Motor neuron (in vitro differentiated cells): ENCODE data around the gene FBXW11. TPM values are rescaled to one million over a fixed set of nuclear protein-coding genes. Genes with fewer than 3 reads are reported as not detected.

Experiments
- ATAC-seq, 8 experiments: fragments of 200-7000 bp; cut with Tn5 transposase; replicated peaks in 6 of 8; 2 replicates each; pipeline ENCODE4 v1.8.0; 2021; ENCODE audit warnings: mild to moderate bottlenecking in 8 of 8, moderate library complexity in 8 of 8
- H3K27ac ChIP-seq, 2 donors: fragments of 250-450 bp; sonication (Bioruptor Pico); 2 replicates each; pipeline ENCODE4 v1.9.0; 2021; ENCODE audit warnings: antibody characterized with exemption in 2 of 2, mild to moderate bottlenecking in 2 of 2, moderate library complexity in 1 of 2
- H3K4me1 ChIP-seq, 2 donors: fragments of 250-450 bp; sonication (Bioruptor Pico); replicated peaks in 1 of 2; 2 replicates each; pipeline ENCODE4 v1.6.1; 2021; ENCODE audit warnings: antibody characterized with exemption in 2 of 2, mild to moderate bottlenecking in 2 of 2, moderate library complexity in 1 of 2
- H3K4me3 ChIP-seq, 5 donors: fragments of 250-450 bp; sonication (Bioruptor Pico); 2 replicates each; pipeline ENCODE4 v1.9.0; 2021; ENCODE audit warnings: antibody characterized with exemption in 5 of 5, mild to moderate bottlenecking in 5 of 5, moderate library complexity in 4 of 5
- WGBS, 10 experiments: fragments of 450-650 bp; shearing (Covaris generic); methylation state at CpG; one replicate each; pipeline ENCODE4 v1.0.0; 2022; 5-methylcytosine and 5-hydroxymethylcytosine counted together
- in situ Hi-C, 9 experiments: fragments of 400-800 bp; cut with MboI; loops; one replicate each; pipeline ENCODE4 v1.15.0; 2021; ENCODE audit warnings: low sequenced_read_pairs in 9 of 9, low pct_unique_long_range_greater_than_20kb in 2 of 9; ENCODE audit not compliant: unreplicated experiment in 9 of 9
- total RNA-seq, 8 experiments: library from RNA; unstranded; fragments of 300-600 nt; gene quantifications; 2 replicates each; pipeline versions ENCODE4 v1.2.3 to v1.2.4, GENCODE V29; 2022

Gene FBXW11
- total RNA-seq, 8 experiments from 2014 or later: 43.5 to 86.7 (median 58.9) TPM

- WGBS, 10 experiments: 20 to 100% (median 72%) methylated on average over 1 to 5 of the region's 5 CpGs; no CpG with 5 or more reads in 1 of the 10 experiments
Observed at GRCh38 chr5:172009536-172010270, 3.3 kb upstream of the FBXW11 start.

DNA sequence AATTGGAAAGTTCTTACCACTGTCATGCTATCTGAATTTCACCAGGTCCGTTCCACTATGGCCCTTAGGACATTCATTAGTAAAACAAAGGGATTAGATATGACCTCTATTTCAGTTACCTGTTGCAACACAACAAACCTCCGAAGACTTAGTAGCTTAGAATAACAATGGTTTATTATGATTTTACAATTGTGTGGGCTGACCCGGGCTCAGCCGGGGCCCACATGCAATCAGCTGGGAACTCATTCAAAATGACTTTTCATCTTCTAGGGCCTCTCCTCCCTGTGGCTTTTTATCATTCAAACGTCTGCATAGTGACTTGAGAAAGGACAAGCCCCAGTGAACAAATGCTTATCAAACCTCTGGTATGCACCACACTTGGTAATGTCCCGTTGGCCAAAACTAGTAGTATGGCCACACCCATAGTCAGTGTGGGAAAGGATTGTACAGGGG lies 2.3 kb upstream of the FBXW11 start:
- no peak overlapping the region for H3K4me3 ChIP-seq
- peak in 1 of 8 experiments; percentile 2 for ATAC-seq

More at GRCh38 chr5:172009536-172010270, 3.3 kb upstream of the FBXW11 start:
- H3K4me1 ChIP-seq: peaks cover 4 to 5% of the 10 kb centered on the region in 2 donors
- no peak overlapping the region for H3K4me3 ChIP-seq
- in situ Hi-C loops: loop anchor here in 1 of 9 experiments (25.0 kb wide), 1 partner anchor 597 kb away; the partner anchor contains the start of gene FGF18
- no peak overlapping the region for H3K27ac ChIP-seq
- ATAC-seq: no peak

DNA sequence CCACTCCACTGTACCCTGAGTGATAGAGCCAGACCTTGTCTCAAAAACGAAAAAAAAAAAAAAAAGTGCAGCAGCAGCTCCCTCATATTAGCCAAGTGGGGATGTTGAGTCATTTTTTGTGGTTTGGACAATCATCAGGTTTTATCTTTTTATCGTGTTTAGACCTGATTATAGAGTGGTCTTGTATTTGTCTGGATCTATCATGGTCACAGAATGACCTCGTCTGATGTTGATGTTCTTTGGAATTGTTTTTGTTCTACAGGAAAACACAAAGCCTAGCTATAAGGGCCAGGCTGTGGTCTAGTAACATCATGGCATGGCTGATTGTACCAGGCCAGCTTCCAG lies 1.6 kb upstream of the FBXW11 start:
- ATAC-seq: no peak
- peaks cover 5 to 13% of the 10 kb centered on the region in 2 donors for H3K4me1 ChIP-seq
- in situ Hi-C loops: loop anchor here in 1 of 9 experiments (25.0 kb wide), 1 partner anchor 596 kb away; the partner anchor contains the start of gene FGF18
- H3K27ac ChIP-seq: no peak overlapping the region
- H3K4me3 ChIP-seq: peak overlapping the region in 2 of 5 donors; percentile 57 to 69
- WGBS, 10 experiments: 6 to 58% (median 37%) methylated on average over 1 to 3 of the region's 3 CpGs; no CpG with 5 or more reads in 2 of the 10 experiments

More for the DNA sequence above, 2.3 kb upstream of the FBXW11 start:
- in situ Hi-C loops: loop anchor here in 1 of 9 experiments (25.0 kb wide), 1 partner anchor 596 kb away; the partner anchor contains the start of gene FGF18
- peaks cover 5 to 13% of the 10 kb centered on the region in 2 donors for H3K4me1 ChIP-seq
- H3K27ac ChIP-seq: no peak overlapping the region
- 0 to 26% (median 15%) methylated on average over 1 to 4 of the region's 6 CpGs; no CpG with 5 or more reads in 2 of the 10 experiments for WGBS, 10 experiments

DNA sequence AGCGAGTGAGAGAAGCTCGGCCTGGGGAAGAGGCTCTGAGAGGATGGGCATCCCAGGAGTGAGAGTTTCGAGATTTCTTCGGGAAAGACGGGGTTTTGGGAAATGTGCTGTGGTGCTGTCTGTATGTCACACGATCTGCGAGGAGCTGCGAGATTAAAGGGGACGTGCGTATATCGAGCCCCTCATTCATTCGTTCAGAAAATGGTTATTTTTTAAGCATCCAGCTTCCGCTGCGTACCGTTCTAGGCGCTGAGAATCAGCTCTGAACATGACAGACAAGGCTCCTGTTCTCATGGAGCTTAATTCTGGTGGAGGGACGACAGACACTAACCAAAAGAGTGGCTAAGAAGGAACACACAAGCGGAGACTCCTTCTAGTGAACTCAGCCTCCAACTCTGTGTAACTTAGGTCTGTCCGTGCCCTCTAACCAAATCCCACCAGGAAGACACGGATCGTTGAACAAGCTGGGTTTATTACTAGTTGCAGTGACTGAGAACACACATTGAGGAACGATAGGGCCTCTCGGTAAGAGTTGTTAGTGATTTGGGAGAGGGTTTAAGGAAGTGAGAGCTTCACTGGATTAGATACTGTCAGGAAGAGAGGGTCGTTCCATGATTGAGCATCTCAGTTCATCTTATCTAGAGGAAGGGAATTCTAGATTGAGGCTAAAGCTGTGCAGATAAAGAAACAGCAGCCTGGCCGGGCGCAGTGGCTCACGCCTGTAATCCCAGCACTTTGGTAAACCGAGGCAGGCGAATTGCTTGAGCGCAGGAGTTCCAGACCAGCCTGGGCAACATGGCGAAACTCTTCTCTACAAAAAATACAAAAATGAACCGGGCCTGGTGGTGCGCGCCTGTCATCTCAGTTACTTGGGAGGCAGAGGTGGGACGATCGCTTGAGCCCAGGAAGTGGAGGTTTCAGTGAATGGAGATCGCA lies 1.0 kb upstream of the FBXW11 start:
- ATAC-seq: peak; percentile 8 to 35 (median 22)

GRCh38 chr5:172005708-172006320 lies 624 bp downstream of the FBXW11 start:
- WGBS, 10 experiments: 0 to 5% (median 0%) methylated on average over 2 to 12 of the region's 34 CpGs; no CpG with 5 or more reads in 5 of the 10 experiments
- peaks cover 8 to 13% of the 10 kb centered on the region in 2 donors for H3K4me1 ChIP-seq
- in situ Hi-C loops: loop anchor here in 1 of 9 experiments (25.0 kb wide), 1 partner anchor 594 kb away; the partner anchor contains the start of gene FGF18
- H3K27ac ChIP-seq: peak overlapping the region; percentile 99
- H3K4me3 ChIP-seq: peak overlapping the region; percentile 53 to 77 (median 62)
- peak; percentile 0 to 42 (median 8) for ATAC-seq

More for the DNA sequence above, 1.0 kb upstream of the FBXW11 start:
- Histone ChIP-seq H3K27ac (peak overlapping the region; percentile 99), H3K4me3 (peak overlapping the region; percentile 53 to 77 (median 62)), H3K4me1 (peaks cover 5 to 13% of the 10 kb centered on the region in 2 donors)
- WGBS, 10 experiments: 4 to 100% (median 39%) methylated on average over 1 to 31 of the region's 37 CpGs; no CpG with 5 or more reads in 1 of the 10 experiments
- in situ Hi-C loops: loop anchor here in 1 of 9 experiments (25.0 kb wide), 1 partner anchor 595 kb away; the partner anchor contains the start of gene FGF18

- in situ Hi-C loops: loop anchor here in 1 of 9 experiments (25.0 kb wide), 1 partner anchor 593 kb away; the partner anchor contains the start of gene FGF18
- peak overlapping the region; percentile 53 to 77 (median 62) for H3K4me3 ChIP-seq
- no peak for ATAC-seq
- H3K27ac ChIP-seq: peak overlapping the region in 1 of 2 donors; percentile 99
- H3K4me1 ChIP-seq: peaks cover 8 to 13% of the 10 kb centered on the region in 2 donors
- 0 to 48% (median 19%) methylated on average over 1 to 3 of the region's 3 CpGs; no CpG with 5 or more reads in 3 of the 10 experiments for WGBS, 10 experiments
Observed at GRCh38 chr5:172004824-172005237, 1.6 kb downstream of the FBXW11 start.

GRCh38 chr5:172003746-172004145 lies 2.7 kb downstream of the FBXW11 start:
- 0 to 100% (median 65%) methylated on average over 1 of the region's 1 CpG; no CpG with 5 or more reads in 2 of the 10 experiments for WGBS, 10 experiments
- in situ Hi-C loops: loop anchor here in 1 of 9 experiments (25.0 kb wide), 1 partner anchor 591 kb away; the partner anchor contains the start of gene FGF18
- H3K4me3 ChIP-seq: no peak overlapping the region
- no peak for ATAC-seq
- no peak overlapping the region for H3K27ac ChIP-seq
- peaks cover 8 to 13% of the 10 kb centered on the region in 2 donors for H3K4me1 ChIP-seq

- no peak for ATAC-seq
- Histone ChIP-seq H3K4me1 (peaks cover 8 to 11% of the 10 kb centered on the region in 2 donors), H3K4me3 (no peak overlapping the region), H3K27ac (no peak overlapping the region)
- 67 to 96% (median 83%) methylated on average over 1 to 6 of the region's 6 CpGs; no CpG with 5 or more reads in 1 of the 10 experiments for WGBS, 10 experiments
- in situ Hi-C loops: loop anchor here in 1 of 9 experiments (25.0 kb wide), 1 partner anchor 591 kb away; the partner anchor contains the start of gene FGF18
Observed at GRCh38 chr5:172002840-172003512, 3.5 kb downstream of the FBXW11 start.

- no peak overlapping the region for H3K4me3 ChIP-seq
- peaks cover 3 to 11% of the 10 kb centered on the region in 2 donors for H3K4me1 ChIP-seq
- 21 to 100% (median 48%) methylated on average over 1 to 2 of the region's 2 CpGs; no CpG with 5 or more reads in 4 of the 10 experiments for WGBS, 10 experiments
- ATAC-seq: no peak
- in situ Hi-C loops: loop anchor here in 1 of 9 experiments (25.0 kb wide), 1 partner anchor 590 kb away; the partner anchor contains the start of gene FGF18
- H3K27ac ChIP-seq: no peak overlapping the region
Observed at GRCh38 chr5:172002310-172002709, 4.1 kb downstream of the FBXW11 start.

DNA sequence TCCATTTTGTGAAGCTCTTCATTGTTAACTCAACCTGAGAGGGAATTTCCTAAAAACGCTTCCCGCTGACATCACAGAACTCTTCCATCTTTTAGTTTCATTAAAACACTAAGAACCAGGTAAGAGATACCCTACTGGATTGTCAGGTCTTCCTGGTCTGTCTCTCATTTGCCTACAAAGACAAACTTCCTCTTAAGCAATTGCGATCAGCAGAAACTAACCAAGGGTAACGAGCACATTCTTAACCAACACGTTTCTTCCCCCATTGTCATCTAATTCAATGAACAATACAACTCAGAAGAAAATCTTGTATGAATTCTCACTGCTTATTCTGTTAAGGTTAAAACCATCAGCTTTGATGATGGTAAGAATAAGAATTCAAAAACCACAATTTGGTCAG lies 6.6 kb downstream of the FBXW11 start:
- 83 to 100% (median 93%) methylated on average over 1 to 5 of the region's 5 CpGs; no CpG with 5 or more reads in 1 of the 10 experiments for WGBS, 10 experiments
- Histone ChIP-seq H3K4me1 (peaks cover 3 to 11% of the 10 kb centered on the region in 2 donors), H3K4me3 (no peak overlapping the region), H3K27ac (no peak overlapping the region)
- ATAC-seq: no peak
- in situ Hi-C loops: loop anchor here in 1 of 9 experiments (25.0 kb wide), 1 partner anchor 588 kb away; the partner anchor contains the start of gene FGF18

- Histone ChIP-seq H3K27ac (no peak overlapping the region), H3K4me1 (peaks cover 3% of the 10 kb centered on the region in 2 donors), H3K4me3 (no peak overlapping the region)
- WGBS, 10 experiments: 83 to 100% (median 100%) methylated on average over 1 to 2 of the region's 2 CpGs; no CpG with 5 or more reads in 1 of the 10 experiments
- in situ Hi-C loops: no loop called here
- ATAC-seq: no peak
Observed at GRCh38 chr5:171999100-171999499, 7.3 kb downstream of the FBXW11 start.
